Right lobe of liver (tissue), 4 donors: ENCODE data around the gene TLL2.

ENCODE experiments used
- POLR2A ChIP-seq: fragments of 450-650 bp; IDR thresholded peaks from one replicate; pipeline ENCODE4 v1.6.1; 2017; ENCODE audit warnings: antibody characterized with exemption, mild to moderate bottlenecking
- TF ChIP-seq, protein P1 (sequence below), 4 donors: fragments of 200-600 bp in 3 of 4; fragments of 450-650 bp in 1 of 4; IDR thresholded peaks; one replicate each; pipeline versions ENCODE4 v1.5.1 to v1.8.0; 2016 to 2022; ENCODE audit warnings: antibody characterized with exemption in 4 of 4, mild to moderate bottlenecking in 2 of 4
- donor health status: DM: no; HTN: no; CAD: no.
- donor health status: DM: no; HTN: no; CAD: no.
- donor health status: DM: no; HTN: yes; CAD: no.

DNA sequence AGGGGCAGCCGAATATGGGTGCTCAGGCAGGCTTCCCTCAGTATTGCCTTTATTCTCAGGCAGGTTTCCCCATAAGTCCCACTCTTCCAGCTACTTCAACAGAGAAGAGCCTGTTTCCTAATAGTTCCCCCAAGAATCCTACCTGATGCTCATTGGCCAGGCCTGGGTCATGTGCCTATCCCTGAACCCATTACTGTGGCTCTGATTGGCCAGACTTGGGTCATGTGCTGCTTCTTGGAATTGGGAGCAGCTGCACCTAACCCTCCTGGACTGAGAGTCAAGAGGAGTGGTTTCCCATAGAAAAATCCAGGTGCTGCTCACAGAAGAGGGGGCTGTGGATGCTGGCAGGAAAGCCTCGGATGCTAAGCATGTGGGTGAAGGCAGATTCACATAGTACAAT lies 176.6 kb downstream of the TLL2 start:
- TF ChIP-seq, protein P1, sequence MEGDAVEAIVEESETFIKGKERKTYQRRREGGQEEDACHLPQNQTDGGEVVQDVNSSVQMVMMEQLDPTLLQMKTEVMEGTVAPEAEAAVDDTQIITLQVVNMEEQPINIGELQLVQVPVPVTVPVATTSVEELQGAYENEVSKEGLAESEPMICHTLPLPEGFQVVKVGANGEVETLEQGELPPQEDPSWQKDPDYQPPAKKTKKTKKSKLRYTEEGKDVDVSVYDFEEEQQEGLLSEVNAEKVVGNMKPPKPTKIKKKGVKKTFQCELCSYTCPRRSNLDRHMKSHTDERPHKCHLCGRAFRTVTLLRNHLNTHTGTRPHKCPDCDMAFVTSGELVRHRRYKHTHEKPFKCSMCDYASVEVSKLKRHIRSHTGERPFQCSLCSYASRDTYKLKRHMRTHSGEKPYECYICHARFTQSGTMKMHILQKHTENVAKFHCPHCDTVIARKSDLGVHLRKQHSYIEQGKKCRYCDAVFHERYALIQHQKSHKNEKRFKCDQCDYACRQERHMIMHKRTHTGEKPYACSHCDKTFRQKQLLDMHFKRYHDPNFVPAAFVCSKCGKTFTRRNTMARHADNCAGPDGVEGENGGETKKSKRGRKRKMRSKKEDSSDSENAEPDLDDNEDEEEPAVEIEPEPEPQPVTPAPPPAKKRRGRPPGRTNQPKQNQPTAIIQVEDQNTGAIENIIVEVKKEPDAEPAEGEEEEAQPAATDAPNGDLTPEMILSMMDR (IDR thresholded peaks at IDR 0.05), result no peak
- no peak for TF ChIP-seq POLR2A
